Daoy (cell line): ENCODE results near the gene AGBL1. TPM values are rescaled to one million over a fixed set of nuclear protein-coding genes. Genes with fewer than 3 reads are reported as not detected.
"Not testable (repeated sequence)": the region's sequence is repeated elsewhere in the genome, so short reads cannot be mapped to it uniquely, and the experiment has no call there.

Experiments used
- DNase-seq: peaks from one replicate; pipeline ENCODE4 v3.0.0-alpha.2; 2015; ENCODE audit warnings: low read depth
- total RNA-seq: library from RNA; depleted of rRNA; stranded (reverse); fragments of >200 nt; shearing (Covaris generic); gene quantifications from 2 replicates; pipeline ENCODE4 v1.2.3, GENCODE V29; 2014

The AGBL1 gene
- total RNA-seq, 1 experiment from 2014 or later: not detected

- DNase-seq: no peak
These were observed 426.3 kb downstream of the AGBL1 start for GRCh38 chr15:86505951-86506350.

- DNase-seq: no peak
These were observed 426.7 kb downstream of the AGBL1 start for GRCh38 chr15:86506401-86506800.

- no peak for DNase-seq
These were observed 436.0 kb downstream of the AGBL1 start for GRCh38 chr15:86515625-86516024.

GRCh38 chr15:86522721-86523120, 443.1 kb downstream of the AGBL1 start:
- no peak for DNase-seq

GRCh38 chr15:86526938-86527690, 447.4 kb downstream of the AGBL1 start:
- DNase-seq: no peak

GRCh38 chr15:86528094-86528493, 448.4 kb downstream of the AGBL1 start:
- DNase-seq: not testable (repeated sequence)

GRCh38 chr15:86538141-86538540, 458.5 kb downstream of the AGBL1 start:
- DNase-seq: no peak

- DNase-seq: no peak
These were observed 461.3 kb downstream of the AGBL1 start for GRCh38 chr15:86540840-86541467.

- no peak for DNase-seq
These were observed 461.9 kb downstream of the AGBL1 start for GRCh38 chr15:86541540-86541939.

- DNase-seq: no peak
These were observed 470.4 kb downstream of the AGBL1 start for GRCh38 chr15:86550075-86550474.

- no peak for DNase-seq
These were observed 473.4 kb downstream of the AGBL1 start for GRCh38 chr15:86553108-86553507.

GRCh38 chr15:86555098-86555497, 475.4 kb downstream of the AGBL1 start:
- DNase-seq: no peak

GRCh38 chr15:86555939-86556338, 476.3 kb downstream of the AGBL1 start:
- DNase-seq: no peak

- no peak for DNase-seq
These were observed 476.8 kb downstream of the AGBL1 start for GRCh38 chr15:86556396-86557017.

GRCh38 chr15:86557018-86557550, 477.4 kb downstream of the AGBL1 start:
- DNase-seq: no peak

GRCh38 chr15:86558252-86558651, 478.6 kb downstream of the AGBL1 start:
- DNase-seq: no peak

- no peak for DNase-seq
These were observed 479.0 kb downstream of the AGBL1 start for GRCh38 chr15:86558686-86559085.

- DNase-seq: no peak
These were observed 488.7 kb downstream of the AGBL1 start for GRCh38 chr15:86568378-86568777.

- no peak for DNase-seq
These were observed 491.1 kb downstream of the AGBL1 start for GRCh38 chr15:86570738-86571137.

GRCh38 chr15:86571873-86572272, 492.2 kb downstream of the AGBL1 start:
- no peak for DNase-seq

GRCh38 chr15:86572368-86572841, 492.7 kb downstream of the AGBL1 start:
- DNase-seq: no peak

GRCh38 chr15:86573476-86573875, 493.8 kb downstream of the AGBL1 start:
- no peak for DNase-seq

- no peak for DNase-seq
These were observed 508.7 kb downstream of the AGBL1 start for GRCh38 chr15:86588413-86588812.
